ENCODE data around the gene OR2S2.

The OR2S2 gene

DNA sequence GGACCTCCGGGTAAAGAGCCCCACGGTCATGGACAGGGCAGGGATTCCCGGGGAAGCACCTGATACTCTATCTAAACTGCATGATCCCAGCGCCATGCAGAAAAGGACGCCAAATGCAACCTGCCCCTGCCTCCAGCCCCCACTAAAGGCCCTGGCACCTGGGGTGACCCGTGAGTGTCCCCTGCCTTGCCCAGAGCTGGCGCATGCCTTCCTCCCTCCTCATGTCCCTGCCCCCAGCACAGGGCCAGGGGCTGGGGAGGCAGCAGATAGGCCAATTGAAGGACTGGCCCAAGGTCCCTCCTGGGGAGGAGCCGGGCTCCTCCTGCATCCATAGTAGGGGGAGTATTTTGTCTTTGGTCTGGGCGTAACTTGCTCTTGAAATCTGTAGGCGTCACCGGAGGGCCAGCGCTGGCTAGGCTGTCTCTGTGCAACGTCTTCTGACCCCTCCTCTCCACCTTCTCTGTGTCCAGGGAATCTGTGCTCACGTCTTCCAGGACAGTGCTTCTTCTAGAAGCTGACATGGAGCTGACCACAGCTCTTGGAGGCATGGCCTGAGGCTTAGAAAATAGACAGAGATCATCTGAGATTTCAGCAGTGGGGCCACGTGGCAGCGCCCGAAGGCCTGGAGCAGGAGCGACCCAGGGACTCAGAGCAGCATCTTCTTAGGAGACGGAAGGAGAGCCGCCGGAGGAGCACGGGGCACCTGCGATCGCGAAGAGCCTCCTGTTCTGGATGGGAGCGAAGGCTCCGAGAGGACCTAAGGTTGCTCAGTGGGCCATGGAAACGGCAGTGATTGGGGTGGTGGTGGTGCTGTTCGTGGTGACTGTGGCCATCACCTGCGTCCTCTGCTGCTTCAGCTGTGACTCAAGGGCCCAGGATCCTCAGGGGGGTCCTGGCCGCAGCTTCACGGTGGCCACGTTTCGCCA, 48.0 kb downstream of the OR2S2 start:
- DNase-seq (ENCODE audit: low read depth in 2 of 2, low spot score in 1 of 2) = no peak

DNA sequence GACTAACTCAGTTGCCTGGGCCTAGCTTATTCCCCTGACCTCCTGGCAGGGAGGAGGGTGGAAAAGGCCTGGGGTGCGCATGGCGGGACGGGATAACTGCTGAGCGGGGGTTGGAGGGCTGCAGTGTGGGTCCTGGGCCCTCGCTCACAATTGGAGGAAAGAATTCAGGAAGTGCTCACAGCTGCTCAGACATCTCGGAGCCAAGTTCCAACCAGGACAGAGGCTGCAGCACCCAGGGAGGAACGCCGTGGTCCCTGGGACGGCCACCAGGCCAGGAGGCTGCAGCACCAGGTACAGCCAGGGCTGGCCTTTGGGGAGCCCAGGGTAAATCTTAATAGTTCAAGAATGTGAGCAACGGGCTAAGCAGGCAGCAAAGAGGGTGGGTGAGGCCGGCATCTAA, 48.7 kb downstream of the OR2S2 start, which contains the start of gene SPAAR:
SPAAR (plus strand) TSS at position 217 of the 400 bp plus-strand sequence. CDS start 974 bp downstream, outside the sequence.
- no peak for DNase-seq (ENCODE audit: low read depth in 2 of 2, low spot score in 1 of 2)

DNA sequence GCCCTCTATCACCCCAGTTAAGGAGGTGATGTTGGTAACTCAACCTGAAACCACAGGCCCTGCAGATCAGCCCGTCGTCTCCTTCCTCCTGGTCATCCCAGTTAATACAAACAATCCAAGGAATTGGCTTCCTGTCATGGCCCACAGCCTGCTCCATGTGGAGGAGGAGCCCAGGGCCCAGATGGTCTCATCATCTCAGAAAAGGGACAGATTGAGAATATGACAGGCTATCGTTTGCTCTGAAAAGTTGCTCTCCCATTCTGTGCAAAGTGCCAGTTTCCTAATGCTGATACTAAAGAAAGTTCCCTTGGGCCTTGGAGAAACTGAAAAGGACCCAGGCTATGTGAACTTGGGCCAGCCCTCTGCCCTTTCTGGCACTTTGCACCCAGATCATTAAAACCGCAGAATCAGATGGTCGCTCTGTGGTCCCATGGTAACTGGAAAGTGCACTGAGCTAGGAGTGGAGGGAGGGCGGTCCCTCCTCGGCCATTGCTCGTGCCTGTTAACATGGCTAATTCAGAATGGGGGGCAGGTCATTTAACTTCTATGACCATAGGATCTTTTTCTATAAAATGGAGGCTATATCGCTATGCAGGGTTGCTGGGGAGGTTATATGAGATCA, 49.3 kb downstream of the OR2S2 start:
- DNase-seq (ENCODE audit: low read depth in 2 of 2, low spot score in 1 of 2) = no peak

DNA sequence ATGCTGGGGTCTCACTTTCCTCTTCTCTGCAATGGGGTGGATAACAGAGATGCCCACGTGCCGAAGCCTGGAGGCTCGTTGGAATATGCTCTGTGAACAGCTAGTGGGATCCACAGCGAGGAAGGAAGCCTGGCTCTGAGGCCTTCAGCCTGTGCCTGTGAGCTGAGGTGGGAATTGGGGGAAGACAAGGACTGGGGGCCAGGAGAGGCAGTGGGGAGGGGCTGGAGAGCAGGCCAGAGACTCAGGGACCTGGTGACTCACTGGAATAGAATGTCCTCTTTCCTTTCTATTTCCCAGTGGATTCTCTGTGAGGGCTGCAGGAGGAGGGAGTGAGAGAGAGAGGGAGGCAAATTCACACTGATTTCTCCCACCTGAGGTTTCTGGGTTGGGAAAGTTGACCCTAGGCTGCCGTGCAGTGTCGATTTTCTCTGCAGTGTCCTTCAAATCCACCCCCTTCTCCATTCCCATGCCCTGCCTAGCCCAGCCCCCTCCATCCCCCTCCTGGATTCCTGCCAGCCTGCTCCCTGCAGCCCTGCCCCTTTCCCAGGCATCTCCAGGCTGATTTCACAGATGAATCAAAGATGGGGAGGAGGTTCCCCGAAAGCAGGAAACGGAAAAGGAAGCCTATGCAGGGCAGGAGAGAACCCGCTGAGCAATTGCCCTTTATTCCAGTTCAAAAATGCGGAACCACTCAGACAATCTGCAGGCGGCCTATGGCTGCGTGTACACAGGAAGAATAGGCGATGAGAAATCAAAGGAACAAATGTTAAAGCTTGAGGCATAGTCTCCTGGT, 50.0 kb downstream of the OR2S2 start:
- no peak for DNase-seq (ENCODE audit: low read depth in 2 of 2, low spot score in 1 of 2)
